ENCODE data around the gene PRM3.

The PRM3 gene

DNA sequence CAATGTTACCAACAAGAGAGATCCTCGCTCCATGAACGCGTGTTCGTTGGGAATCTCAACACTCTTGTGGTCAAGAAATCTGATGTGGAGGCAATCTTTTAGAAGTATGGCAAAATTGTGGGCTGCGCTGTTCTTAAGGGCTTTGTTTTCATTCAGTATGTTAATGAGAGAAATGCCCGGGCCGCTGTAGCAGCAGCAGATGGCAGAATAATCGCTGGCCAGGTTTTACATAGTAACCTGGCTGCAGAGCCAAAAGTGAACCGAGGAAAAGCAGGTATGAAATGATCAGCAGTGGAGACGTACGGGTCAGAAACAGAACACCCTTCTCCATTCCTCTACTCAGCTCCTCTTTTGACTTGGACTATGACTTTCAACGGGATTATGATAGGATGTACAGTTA lies 30.8 kb downstream of the PRM3 start:
- DNase-seq = no peak

DNA sequence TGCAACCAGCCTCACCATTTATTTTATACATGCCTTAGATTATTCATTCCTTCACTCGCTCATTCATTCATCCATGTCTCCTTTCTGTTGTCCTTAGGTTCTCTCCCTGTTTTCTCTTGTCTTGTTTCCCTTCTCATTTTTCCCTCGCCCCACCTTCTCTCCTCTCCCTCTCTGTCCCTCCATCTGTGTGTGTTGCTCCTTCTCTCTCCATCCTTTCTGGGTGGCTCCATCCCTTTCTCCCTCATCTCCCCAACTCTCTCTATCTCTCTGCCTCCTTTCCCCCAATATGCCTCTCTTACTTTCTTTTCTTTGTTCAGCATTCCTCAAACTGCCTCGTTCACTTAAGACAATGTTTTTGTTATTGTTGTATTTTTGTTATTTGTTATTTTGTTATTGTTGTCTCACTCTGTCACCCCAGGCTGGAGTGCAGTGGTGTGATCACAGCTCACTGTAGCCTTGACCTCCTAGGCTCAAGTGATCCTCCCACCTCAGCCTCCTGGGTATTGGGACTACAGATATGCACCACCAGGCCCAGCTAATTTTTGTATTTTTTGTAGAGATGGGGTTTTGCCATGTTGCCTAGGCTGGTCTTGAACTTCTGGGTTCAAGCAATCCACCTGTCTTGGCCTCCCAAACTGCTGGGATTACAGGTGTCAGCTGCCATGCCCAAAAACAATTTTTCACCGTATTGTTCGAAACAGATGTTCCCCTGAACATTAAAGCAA lies 31.8 kb downstream of the PRM3 start:
- no peak for DNase-seq

GRCh38 chr16:11240636-11241473 lies 32.6 kb downstream of the PRM3 start:
- DNase-seq = no peak

DNA sequence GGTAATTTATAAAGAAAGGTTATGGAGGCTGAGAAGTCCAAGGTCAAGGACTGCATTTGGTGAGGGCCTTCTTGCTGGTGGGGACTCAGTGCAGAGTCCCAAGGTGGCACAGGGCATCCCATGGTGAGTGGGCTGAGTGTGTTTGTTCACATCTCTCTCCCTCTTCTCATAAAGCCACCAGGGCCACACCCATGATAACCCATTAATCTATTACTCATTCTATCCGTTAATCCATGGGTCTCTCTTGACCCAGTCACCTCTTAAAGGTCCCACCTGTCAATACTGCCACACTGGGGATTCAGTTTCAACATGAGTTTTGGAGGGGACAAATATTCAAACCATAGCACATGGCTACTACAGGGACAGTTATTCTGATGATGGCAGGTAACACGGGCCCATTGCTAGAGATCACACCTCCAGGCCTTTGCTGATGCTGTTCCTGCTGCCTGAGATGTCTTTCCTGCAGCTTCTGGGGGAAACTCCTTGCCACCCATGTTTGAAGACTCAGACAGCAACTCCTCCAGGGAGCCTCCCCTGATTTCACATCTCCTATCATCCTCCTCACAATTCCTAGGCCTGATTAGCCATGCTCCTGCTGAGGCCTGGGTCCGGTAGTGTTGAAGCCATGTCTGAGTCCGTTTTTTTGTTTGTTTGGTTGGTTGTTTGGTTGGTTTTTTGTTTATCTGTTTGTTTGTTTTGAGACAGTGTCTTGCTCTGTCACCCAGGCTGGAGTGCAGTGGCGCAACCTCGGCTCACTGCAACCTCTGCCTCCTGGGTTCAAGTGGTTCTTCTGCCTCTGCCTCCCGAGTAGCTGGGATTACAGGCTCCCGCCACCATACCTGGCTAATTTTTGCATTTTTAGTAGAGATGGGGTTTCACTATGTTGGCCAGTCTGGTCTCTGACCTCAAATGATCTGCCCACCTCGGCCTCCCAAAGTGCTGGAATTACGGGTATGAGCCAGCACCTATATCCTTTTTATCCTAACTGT lies 33.5 kb downstream of the PRM3 start:
- no peak for DNase-seq

GRCh38 chr16:11238272-11239202 lies 34.9 kb downstream of the PRM3 start:
- DNase-seq = no peak

DNA sequence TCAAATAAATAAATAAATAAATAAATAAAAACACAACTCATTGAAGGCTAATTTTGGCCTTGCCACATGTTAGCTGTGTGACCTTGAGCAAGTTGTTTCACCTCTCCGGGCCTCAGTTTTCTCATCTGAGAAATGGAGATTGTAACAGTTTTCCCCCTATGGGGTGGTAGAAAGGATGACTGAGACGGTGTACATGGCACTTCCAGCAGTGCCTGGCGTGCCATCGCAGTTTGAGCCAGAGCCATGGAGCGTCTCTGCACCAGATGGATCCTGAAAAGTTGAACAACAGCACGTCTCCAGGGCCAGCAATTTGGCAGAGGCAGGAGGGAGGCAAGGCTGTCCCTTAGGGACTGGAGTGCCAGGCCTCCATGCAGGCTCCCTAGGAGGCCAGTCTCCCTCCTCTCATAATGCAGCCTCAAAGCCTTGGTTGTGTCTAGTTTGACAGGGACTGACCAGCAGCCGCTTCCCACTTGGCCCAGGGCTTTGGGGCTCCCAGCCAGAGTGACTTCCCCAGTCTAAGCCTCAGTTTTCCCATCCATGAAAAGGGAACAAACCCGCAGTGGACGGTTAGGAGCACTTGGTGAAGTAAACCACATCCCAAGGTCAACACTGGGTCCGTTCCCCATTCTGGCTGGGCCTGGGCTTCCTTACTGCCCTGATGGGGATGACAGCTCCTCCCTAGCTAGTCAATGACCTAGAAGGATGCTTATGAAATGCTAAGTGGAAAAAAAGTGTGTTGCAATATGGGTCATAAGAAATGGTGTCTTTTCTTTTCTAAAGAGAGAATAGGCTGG lies 36.8 kb downstream of the PRM3 start:
- DNase-seq = no peak

GRCh38 chr16:11235703-11235991 lies 37.8 kb downstream of the PRM3 start:
- no peak for DNase-seq

DNA sequence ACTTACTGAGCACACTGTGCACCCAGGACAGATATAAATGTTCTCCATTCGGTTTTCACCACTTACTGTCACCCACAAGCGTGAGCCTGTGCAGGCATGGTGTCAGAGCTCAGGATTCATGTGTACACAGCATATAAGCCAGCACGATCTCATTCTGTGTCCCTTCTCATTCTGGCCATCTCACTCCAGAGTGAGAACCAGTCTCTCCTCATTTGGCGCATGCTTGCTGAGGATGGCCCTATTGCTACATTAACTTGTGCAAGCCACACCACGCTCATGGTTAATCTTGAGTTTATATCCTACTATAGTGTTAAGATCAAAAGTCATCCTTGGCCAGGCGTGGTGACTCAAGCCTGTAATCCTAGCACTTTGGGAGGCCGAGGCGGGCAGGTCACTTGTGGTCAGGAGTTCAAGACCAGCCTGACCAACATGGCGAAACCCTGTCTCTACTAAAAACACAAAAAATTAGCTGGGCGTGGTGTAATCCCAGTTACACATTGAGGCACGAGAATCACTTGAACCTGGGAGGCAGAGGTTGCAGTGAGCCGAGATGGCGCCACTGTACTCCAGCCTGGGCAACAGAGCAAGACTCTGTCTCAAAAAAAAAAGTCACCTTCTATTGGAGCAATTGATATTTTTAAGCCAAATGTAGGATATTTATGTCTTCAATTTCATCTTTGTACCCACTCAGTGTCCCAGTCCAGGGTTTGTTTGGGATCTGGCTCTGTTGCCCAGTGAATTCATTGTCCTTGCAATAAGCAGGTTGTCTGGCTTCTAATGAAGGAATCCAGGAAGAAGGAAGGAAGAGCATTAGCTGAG lies 38.3 kb downstream of the PRM3 start:
- DNase-seq = no peak

DNA sequence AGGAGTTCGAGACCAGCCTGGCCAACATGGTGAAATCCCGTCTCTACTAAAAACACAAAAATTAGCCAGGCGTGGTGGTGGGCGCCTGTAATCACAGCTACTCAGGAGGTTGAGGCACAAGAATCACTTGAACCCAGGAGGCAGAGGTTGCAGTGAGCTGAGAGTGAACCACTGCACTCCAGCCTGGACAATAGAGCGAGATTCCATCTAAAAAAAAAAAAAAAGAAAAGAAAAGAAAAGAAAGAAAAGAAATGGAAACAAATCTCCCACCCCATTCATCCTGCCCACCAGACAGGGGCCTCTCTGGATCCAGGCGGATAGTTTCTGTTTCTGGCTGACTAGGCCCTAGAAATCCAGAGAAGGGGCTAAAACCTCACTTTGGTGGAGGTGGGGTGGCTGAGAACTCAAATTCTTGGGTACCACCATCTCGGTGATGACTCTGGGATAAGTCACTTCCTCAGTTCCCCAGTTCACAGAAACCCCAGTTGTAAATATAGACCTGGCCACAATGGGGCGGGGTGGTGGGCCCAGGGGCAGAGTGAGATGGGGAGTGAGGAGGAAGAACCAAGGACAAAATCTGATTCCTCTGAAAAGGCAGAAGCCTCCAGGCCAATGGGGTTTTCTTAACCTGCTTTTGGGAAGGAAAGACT lies 39.6 kb downstream of the PRM3 start:
- peak; percentile 44 for DNase-seq

DNA sequence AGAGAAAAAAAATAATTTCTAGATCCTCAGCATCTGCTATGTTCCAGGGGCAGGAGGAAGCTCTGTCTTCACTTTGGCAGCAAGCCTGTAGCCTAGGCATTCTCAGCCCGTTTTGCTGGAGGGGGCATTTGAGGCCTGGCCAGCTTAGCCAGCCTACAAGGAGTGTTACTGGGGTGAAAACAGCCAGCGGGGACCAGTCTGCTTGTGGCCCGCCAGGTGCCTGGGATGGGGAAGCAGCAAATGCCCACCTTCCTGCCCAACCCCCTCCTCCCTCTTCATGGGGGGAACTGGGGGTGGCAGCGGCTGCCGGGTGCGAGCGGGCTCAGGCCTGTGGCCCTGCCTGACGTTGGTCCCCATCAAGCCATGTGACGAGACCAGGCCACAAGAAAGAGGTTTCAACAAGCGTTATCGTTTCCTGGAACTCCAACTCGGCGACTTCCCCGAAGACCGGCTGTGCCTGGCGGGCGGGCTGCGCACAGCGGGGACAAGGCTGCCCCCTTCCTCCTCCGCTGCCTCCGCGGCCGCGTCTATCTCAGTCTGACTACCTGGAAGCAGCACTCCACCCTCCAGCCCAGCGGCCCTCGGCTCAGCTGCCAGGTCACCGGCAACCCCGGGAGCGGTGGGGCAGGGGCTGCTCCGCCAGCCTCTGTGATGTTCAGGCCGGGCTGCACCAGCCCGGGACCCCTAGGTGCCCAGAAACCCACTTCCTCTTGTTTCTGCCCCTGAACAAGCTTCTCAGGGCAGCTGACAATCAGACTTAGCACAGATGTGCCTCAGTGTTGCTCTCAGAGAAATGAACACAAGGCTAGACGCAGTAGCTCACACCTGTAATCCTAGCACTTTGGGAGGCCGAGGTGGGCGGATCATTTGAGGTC lies 40.3 kb downstream of the PRM3 start:
- peak; percentile 75 for DNase-seq

DNA sequence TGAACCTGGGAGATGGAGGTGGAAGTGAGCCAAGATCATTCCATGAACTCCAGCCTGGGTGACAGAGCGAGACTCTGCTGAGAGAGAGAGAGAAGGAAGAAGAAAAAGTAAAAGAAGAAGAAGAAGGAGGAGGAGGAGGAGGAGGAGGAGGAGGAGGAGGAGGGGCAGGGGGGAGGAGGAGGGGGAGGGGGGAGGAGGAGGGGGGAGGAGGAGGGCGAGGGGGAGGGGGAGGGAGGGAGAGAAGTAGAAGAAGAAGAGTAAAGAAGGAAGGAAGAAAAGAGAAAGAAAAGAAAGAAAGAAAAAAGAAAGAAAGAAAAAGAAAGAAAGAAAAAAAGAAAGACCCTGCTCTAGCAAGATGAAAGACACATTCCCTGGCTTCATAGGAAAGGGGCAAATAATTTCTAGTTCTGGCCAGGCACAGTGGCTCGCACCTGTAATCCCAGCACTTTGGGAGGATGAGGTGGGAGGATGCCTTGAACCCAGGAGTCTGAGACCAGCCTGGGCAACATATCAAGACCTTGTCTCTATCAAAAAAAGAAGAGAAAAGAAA lies 41.1 kb downstream of the PRM3 start:
- DNase-seq = no peak

DNA sequence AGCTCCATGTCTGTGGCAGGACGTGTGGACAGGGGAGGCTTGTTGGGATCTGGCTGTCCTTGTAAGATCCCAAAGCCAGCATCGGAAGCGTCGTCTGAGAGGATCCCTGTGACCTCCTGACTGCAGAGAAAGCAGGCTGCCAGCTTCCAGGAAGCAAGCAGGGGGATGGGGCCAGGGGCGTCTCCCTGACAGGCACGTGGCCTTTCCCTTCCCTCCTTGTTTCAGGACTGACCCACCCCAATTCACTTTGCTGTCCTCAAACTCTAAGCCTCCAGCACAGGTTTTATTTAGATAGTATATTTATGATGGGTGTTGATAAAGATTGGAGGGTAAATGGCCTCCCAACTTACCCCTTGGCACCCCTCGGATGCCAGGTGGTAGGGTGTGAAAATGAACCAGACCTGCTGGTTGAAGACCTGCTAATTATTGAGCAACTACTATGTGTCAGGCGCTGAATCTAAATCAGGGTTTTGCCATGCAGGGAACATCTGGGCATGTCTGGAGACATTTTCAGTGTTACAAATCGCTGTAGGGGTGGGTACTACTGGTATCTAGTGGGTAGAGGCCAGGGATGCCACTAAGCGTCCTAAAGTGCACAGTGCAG lies 42.0 kb downstream of the PRM3 start:
- no peak for DNase-seq

DNA sequence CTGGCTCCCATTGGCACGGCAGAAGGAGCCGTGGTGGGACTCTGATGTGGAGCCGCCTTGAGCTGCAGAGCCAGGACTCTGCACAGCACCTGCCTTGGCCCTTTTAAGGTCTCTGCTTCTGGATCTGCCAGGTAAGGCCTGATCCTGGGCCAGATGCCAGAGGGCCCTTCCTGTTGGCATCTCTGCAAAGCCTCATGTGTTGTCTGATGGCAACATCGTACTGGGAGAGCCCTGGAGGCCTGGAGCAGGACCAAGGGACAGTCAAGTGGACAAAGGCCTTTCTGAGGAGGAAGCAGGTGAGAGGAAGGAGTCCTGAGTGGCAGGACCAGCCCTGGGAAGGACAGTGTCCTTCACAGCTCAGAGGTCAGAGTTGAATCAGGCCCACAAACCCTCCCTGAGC lies 43.5 kb downstream of the PRM3 start:
- no peak for DNase-seq

GRCh38 chr16:11229432-11229831 lies 44.0 kb downstream of the PRM3 start:
- no peak for DNase-seq

DNA sequence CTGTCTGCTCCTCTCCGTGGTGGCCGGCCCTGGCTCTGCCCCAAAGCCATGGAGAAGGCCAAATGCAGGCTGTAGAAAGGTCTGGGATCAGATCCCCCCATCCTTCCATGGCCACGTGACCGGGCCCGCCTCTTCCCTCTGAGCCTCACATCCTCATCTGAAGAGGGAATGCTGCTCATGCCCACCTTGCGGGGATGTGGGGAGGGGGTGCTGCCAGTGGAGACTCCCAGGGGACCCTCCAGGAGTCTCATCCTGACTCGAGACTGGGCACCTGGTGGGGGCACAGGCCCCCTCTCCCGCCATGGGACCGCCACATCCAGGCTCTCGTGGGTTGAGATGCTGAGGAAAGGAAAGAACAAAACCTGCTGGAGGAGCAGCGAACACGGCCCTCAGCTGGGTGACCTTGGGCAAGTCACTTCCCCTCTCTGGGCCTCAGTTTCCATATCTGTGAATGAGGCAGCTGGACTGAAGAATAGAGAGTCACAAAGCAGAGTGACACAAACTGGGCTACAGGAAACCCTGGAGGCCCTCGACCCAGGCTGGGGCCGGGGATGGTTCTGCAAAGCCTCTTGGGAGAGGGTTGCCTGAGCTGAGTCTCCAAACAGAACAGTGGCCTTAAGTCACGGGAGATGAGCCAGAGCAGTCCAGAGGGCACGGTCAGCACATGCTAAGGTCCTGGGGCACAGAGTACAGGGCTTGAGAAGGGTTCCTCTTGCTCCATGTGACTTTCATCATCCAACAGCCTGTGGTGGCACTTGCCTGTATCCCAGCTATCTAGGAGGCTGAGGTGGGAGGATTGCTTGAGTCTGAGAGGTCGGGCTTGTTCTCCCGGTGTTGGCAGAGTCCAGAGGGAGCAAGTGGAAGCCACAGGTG lies 47.5 kb downstream of the PRM3 start:
- no peak for DNase-seq

GRCh38 chr16:11224894-11225676 lies 48.3 kb downstream of the PRM3 start:
- DNase-seq = peak; percentile 60
